Measurements from ENCODE around the gene PPP1R13B.

PPP1R13B gene

DNA sequence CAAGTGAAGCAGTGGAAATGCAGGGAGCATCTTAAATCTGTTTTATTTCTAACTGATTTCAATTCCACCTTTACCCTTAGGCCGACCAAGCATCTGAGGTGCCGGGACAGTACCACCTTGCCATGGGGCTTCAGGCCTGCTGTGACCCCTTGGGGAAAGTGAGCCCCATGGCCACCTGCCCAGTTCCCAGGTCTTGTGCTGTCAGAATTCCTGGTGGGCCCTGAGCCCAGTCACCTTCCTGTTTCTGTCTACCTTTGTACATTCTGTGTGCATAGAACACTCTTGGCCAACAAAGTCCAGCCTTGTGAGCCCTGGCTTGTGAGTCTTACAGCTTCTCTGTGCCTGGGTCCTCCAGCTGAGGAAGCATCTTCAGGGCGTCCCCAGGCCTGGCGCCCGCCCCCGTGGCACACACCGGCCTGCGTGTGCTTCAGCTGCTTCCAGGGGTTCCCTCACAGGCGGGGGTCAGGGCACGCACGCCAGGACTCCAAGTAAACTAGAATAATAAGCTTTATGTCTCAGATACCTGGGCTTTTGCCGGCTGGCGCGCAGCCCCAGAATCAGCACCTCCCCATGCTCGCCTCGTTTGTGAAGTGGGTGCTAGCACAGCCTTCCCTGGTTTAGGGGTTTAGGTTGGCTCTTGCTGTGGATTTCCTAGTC, 121.5 kb downstream of the PPP1R13B start:
- no peak for DNase-seq

DNA sequence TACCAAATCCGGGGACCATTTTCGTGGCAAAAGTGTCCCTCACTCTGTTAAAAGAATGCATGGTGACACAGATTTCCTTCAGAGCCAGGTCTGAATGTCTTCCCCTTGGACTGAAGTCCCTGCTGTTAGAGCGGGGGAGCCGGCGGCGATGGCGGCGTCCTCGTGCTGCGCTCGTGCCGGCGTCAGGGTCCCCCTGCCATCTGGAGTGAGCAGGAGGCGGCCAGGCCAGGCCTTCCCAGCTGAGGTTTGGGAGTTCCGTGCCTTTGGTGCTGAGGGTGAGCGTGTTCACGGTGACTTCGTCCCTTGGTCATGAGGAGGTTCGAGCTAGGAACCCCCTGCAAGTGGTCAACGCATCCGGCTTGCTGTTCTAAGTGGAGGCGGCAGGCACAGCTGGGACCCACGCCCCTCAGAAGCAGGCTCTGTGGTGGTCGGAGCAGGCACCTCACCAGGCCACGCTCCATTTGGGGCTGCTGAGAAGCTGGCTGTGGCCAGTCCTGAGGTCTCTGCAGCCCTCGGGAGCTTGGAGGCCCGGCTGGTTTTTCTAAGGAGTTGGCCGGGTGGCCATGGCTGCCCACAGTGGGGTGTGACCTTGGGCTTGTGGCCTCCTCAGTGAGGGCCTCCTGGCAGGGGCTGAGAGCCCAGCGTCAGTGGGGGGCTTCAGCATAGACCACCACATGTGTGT, 122.2 kb downstream of the PPP1R13B start:
- DNase-seq = no peak

DNA sequence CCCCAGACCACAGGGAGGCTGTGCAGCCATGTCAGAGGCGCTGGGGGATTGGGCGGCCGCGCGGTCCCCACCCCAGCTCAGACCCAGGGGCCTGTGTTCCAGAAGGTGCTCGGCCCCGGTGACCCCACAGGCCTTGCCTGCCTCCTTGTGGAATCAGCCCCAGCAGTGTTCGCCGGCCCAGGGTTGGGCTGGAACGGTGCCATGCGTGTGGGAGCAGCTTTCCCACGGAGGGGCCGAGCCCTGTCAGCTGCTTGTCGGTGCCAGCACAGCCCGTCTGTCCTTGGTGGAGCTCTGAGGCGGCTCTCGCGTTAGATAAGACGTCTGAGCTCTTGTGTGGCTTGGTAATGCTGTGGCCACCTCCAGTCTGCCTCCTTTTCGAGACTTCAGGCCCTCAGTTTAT, 123.3 kb downstream of the PPP1R13B start:
- DNase-seq = peak; percentile 79

DNA sequence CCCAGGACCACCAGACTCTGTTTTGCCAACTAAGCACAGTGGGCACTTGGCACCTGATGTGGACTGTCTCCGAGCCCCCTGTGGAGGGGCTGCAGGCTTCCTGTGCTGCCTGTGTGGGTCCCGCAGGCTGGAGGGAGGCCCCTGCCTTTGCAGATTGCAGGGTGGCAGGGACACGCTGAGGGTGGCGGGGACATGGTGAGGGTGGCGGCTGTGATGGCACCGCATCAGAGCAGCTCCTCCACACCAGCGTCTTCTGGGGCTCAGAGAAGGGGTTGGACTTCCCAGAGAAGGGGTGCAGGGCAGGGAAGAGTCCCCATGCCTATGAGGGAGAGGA, 123.7 kb downstream of the PPP1R13B start:
- DNase-seq = no peak

DNA sequence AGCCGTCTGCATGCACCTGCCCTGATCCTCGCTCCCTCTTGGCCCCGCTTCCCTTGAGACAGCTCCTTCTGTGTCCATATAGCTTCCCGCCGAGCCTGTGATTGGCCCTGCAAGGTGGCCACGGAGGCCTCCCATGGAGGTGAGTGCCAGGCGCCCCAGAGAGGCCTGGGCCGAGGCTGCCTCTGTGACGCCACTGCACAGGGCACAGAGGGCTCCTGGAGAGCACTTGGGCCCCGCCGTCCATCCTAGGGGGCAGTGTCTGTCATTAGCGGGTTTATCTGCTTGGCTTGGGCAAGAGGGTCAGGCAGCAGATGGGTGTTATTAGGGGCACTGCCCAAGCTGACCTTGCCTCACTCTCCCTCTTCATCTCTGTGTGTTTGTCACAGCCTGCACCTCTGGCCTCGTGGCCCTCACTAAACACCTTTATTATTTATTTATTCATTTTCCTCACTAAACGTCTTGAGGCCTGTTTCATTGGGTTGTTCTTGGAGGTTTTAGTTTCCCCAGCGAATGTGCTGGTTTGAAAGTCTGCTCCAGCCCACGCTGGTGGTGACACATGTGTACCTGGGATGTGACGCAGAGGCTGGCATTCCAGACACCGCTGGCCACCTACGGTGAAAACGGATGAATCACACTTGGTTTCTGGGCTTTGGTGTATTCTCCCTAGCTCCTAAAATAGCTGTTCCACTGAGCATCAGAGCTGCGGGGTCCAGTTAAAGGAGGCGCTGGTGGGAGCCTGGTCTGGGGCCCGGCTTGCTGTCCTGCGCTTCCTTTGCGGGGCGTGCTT, 125.8 kb downstream of the PPP1R13B start:
- no peak for DNase-seq

DNA sequence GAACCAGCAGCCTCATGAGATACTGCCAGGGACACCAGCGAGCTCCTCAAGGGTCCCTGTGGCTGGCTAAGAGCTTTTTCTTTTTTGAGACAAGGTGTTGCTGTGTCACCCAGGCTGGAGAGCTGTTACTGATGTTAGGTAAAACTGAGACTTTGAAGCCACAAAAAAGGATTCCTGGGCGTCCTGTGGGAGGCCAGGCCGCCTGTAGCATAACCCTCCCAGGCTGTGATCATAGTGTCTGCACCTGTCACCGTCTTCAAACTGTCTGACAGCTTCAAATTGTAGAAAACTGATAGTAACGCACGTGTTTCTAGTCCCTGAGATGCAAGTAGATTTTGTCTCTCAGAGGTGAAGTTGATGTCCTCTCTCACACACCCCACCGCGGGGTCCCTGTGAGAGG, 127.6 kb downstream of the PPP1R13B start:
- DNase-seq = no peak

DNA sequence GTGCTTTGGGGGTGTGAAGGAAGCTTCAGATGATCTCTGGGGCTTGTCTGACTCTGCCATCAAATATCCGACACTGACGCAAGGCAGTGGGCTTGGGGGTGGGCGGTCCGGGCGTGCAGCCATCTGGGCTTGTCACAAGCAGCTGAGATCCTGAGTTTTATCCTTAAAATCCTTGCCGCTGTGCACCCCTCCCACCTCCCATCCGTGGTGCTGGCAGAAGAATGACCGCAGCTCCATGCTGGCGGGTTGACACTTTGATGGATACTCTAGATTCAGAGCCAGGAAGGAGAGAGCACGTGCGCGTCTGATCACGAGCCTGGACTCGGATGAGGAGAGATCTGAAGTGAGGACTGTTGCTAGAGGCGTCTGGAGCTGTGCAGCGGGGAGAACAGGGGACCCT, 128.8 kb downstream of the PPP1R13B start:
- peak; percentile 71 for DNase-seq

DNA sequence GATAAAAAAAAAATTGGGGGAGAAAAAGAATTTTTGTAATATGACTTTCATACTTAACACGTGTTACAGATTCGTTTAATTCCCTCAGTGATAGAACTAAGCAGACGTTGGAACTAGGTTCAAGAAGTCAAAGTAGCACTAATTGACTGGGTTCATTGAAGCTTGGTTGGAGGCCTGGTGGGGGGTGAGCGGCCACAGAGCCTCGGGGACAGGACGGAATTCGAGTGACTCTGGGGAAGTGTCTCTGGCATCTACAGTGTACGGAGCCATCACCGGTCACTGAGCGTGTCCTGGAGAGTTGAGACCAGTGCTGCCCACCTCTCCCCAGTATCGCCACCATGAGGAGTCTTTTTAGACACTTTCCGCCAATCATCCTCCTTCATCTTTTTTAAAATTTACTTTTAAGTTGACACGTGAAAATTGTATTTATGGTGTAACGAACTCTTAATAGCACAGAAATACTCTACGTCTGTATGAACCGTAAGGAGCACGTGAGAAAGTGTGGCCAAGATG, 130.4 kb downstream of the PPP1R13B start:
- no peak for DNase-seq

DNA sequence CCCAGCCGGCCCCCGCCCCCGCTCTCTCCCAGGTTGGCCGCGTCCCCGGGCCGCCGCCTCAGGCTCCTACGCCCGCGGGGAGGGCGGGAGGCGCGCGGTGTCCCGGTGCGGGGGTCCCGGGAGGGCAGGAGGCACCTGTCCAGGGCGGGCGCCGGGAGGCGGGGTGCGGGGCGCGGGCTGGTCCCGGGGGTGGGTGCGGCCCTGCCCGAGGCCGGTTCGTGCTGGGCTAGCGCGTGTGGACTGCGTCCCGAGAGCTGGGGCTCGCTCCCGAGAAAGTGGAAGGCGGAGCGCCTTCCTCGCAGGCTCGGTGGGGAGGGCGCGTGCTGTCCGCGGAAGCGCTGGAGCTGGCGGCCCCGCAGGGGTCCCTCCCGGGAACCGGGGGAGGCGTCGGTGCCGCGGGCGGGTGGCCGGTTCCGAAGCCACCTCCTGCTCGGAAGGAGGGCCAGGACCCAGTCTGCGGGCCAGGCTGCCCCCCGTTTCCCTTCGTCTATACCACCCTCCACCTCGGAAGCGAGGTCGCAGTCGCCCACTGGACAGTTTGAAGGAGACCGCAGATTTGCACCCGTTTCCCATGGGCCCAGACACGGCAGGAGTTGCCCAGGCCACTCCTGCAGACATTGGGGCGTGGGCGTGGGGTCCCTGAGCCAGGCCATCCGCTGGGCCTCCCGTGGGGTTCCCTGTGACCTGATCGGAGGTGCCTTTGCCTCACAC, 131.1 kb downstream of the PPP1R13B start:
- no peak for DNase-seq

DNA sequence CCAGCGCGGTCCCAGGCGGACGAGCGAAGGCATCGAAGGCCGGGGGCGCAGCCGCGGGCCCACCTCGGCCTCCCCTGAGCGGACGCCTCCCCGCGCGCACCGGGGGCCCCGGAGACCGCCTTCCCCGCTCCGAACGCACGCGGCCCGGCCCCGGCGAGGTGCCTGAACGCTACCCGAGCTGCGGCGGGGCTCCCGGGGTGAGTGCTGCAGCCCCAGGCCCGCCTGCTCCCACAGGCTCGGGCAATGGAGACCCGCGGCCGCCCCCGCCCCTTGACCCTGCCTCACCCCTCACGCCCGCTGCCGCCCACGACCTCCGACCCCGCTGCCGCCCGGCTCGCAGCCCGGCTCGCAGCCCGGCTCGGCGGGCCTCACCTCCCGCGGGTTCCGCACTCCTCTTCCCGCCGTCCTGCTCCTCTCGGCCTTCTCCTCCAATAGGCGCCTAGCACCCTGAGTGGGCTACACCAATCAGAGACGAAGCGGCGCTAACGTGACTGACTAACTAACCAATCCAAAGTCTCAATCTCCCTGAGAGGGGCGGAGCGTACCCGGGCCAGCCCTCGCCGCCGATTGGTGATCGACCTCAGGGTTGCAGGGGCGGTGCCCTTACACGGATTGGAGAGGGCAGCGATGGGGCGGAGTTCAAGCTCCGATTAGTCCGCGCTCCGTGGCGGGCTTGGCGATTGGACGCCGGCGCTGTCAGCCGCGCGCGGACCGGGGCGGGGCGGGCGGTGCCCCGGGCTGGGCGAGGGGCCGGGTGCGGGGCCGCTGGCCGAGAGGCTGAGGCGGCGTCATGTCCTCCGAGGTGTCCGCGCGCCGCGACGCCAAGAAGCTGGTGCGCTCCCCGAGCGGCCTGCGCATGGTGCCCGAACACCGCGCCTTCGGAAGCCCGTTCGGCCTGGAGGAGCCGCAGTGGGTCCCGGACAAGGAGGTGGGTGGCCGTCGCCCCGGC, 132.0 kb downstream of the PPP1R13B start, which contains the start of the genes XRCC3 and ZFYVE21:
Gene XRCC3, minus strand, starts transcription at position 400 of the 949 bp plus-strand sequence. CDS start 4,364 bp downstream, outside the sequence.
Gene ZFYVE21, plus strand, starts transcription at position 759 of the 949 bp plus-strand sequence. Its CDS starts 32 bp downstream, at position 791.
- peak; percentile 100 for DNase-seq

DNA sequence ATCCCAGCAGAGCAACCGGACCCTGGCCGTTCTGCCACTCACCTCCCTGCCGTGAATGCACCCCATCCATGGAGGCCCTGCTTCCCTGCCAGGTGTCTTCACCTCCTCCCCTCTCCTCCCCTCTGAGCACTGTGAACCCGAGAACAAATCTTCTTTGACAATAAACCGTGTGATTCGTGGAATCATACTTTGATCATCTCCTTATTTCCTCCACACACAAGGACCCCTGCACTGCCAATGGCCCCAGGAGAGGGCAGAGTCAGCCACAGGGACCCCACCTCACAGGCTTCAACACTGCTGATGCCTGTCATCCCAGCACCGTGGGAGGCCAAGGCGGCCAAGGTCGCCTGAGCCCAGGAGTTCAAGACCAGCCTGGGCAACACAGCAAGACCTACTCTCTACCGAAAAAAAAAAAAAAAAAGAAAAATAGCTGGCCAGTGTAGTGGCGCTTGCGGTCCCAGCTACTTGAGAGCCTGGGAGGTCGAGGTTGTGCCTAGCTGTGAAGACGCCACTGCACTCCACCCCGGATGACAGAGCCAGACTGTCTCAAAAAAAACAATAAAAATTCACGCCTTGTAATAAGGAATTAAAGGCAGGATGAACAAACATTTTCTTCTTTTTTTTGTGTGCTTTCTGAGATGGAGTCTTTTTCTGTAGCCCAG, 133.2 kb downstream of the PPP1R13B start:
- no peak for DNase-seq

DNA sequence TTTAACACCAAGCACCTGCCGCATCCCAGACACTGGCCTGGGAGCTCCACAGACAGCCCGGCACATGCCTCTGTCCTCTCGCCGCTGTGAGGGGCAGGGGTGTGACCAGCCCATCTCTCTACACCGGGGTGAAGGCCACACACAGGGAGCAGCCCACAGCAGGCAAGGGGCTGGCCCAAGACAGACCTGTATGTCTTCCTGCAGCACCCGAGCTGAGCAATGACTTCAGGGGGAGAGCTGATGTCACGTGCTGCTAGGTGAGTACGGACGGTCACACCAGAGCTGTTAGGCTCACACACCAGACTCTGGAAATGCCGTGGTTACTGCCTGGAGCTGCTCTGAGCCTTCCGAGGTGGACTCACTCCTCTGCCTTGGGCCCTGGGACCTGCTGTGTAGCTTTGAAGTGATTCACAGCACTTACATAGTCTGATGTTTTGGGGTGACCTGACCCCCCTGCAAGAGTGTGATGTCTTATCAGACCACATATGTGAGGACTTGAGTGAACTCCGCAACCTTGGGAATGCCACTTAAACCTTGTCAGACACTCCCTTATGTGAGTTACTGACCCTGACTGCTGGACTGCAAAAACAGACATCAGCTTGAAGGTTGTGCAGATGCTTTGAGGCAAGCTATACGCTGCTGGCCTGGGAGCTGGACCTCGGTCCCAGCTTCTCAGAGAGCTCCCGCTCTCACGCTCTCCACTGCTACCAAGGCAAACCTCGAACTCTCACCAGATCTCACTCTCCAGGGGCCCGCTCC, 133.9 kb downstream of the PPP1R13B start:
- no peak for DNase-seq

DNA sequence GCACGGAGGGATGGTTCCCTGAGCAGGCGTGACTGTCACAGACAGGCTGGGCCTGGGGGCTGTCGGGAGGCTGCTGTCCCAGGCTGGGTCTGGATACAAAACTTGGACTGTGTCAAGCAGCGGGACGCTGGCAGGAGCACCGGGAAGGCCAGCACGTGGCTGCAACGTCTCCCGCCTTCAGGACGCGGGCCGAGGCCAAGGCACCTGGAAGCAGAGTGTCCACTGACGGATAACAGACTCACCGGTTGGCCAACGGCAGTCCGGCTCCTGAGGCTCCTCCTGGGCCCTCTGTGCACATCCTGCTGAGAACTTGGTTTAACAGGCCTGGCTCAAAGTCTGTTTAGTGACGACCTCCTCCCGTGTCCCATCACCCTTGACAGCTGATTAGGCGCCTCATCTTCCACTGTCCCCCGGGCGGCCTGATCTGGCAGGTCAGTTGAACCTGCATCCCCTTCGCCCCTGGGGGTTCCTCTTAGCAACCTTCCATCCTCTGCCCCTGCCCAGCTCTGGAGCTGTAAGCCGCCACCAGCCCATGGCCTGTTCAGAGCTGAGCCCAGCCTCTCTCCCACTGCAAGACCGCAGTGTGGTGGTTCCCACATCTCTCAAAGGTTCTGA, 134.6 kb downstream of the PPP1R13B start:
- DNase-seq = no peak

DNA sequence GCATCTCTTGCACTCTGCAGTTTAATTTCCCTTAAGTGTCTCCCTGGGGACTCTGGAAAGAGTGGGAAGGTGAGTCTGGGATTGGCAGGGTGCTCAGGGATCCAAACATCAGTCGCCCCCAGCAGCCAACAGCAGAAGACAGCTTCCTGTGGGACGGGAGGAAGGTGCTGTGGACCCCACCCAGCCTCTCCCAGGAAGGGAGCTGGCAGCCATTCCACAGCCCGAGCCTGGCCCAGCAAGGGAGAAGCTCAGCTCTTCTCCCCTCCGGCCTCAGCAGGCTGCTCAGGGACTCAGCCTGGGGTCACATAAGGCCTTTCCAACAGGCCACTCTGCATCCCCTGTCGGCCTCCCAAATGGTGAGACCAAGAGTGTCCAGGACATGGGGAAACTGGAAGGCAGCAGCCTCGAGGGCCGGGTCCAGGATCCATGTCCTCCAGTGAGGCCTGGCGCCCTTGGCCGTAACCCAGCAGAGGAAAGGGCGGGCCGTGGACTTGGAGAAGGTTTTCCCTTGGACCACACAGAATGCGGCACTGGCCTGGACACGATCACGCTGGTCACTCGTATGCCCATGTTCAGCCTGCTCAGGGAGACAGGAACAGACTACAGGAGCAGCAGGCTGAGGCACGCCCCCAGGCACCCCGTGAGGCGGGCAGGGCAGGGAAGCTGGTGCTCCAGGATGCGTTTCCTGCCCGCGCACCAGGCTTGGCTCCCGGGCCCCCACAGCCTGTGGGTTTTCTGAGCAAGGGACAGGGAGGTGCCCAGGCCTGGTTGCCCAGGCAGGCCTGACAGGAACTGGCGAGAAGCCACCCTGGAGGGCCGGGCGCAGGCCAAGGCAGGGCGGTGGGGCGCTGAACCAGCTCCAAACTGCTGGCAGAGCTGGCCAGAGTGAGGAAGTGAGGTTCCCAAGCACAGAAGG, 135.6 kb downstream of the PPP1R13B start:
- DNase-seq = no peak

DNA sequence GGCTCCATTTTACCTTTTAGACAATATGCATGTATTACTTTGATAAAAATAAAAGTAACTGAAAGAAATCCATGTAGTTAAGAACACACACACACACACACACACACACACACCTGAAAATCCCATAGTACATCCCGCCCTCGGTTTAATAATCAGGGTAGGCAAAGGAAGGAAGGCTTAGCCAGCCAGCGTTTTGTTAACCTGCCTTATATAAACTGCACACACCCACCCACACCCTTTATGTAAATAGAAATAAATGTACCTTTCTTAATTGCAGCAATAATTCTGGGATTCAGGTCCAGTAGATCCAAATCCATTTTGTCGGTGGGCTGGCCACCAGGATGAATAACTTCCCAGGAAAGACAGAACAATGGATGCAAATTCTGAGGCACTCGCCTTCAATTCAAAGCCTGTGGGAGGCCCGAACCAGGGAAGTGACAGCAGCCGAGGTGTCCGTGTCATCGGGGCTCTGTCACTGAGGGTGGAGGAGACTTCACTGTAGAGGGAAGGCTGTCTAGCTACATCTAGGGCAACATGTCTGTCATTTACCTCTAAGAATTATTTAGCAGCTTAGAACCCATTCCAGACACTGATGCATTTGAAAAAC, 136.5 kb downstream of the PPP1R13B start:
- no peak for DNase-seq

DNA sequence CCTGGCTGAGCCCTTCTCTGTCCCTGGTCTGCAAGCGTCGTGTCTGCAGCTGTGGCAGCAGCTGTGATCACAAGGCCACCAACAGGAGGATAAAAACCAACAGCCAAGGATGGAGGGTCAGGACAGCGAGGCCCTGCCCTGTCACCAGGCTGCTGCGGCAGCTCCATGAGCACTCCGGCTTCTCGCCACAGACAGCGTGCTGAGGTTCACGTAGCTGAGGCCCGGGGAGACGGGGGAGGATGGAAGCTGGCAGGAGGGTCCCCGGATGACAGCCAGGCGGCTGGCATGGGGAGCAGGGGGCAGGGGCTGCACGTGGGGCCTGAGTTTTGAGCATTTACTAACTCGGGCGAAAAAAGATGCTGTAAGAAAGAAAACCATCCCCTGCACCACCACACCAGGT, 137.6 kb downstream of the PPP1R13B start:
- DNase-seq = no peak

DNA sequence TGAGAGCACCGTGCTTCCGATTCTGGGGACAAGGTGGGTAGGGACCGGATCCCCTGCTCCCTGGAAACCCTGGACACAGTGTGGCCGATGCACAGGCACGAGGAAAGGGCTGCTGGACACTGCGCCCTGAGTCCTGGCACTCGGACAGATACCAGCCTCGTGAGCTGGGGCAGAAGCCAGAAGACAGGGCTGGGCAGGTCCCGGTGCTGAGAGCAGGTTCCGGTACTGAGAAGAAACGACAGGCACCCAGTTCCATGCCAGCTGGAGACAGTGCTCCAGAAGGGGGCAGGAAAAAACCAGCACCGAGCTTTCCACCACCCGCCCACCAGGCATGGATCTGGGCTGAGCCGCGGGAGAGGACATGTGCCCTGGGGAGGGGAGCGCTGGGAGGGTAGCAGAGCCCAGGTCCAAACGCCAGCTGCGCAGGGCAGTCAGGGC, 138.6 kb downstream of the PPP1R13B start:
- DNase-seq = no peak

All from right hindlimb (tissue), 1 donor.